Activated CD8-positive, alpha-beta T cell treated with anti-CD3 and anti-CD28 coated beads for 36 hours (primary cell): ENCODE data around the gene SULT1C4. TPM values are rescaled to one million over a fixed set of nuclear protein-coding genes. Genes with fewer than 3 reads are reported as not detected.

Source experiments
- ATAC-seq: fragments of 200-7000 bp; cut with Tn5 transposase; one replicate; pipeline ENCODE4 v1.10.0; 2021; ENCODE audit warnings: mild to moderate bottlenecking, moderate library complexity
- CTCF ChIA-PET: fragments of 350-600 bp; sonication (Branson Sonifier 250); formaldehyde crosslinking; loops from one replicate; lab custom pipeline; 2021; ENCODE audit warnings: antibody characterized with exemption; lab: Charles Lee
- POLR2A ChIA-PET: fragments of 350-600 bp; sonication (Branson Sonifier 250); formaldehyde crosslinking; loops from one replicate; lab custom pipeline; 2021; ENCODE audit warnings: antibody characterized with exemption; lab: Charles Lee
- DNase-seq: peaks from one replicate; pipeline ENCODE4 v3.0.0-alpha.2; 2020
- H3K27ac Mint-ChIP-seq: one replicate; pipeline ENCODE4 v1.8.0; 2021; ENCODE audit warnings: mild to moderate bottlenecking, mixed read lengths
- H3K27me3 Mint-ChIP-seq: one replicate; pipeline ENCODE4 v1.8.0; 2021; ENCODE audit warnings: mixed read lengths
- H3K36me3 Mint-ChIP-seq: one replicate; pipeline ENCODE4 v1.8.0; 2021; ENCODE audit warnings: low read depth, mixed read lengths
- H3K4me1 Mint-ChIP-seq: one replicate; pipeline ENCODE4 v1.8.0; 2021; ENCODE audit warnings: low read depth, mixed read lengths
- H3K4me3 Mint-ChIP-seq: one replicate; pipeline ENCODE4 v1.8.0; 2021; ENCODE audit warnings: mild to moderate bottlenecking, moderate library complexity, mixed read lengths
- H3K9me3 Mint-ChIP-seq: one replicate; pipeline ENCODE4 v1.8.0; 2021; ENCODE audit warnings: mixed read lengths
- CTCF ChIP-seq: fragments of 200-600 bp; IDR thresholded peaks from one replicate; pipeline ENCODE4 v1.8.0; 2022; ENCODE audit warnings: antibody characterized with exemption, mild to moderate bottlenecking
- intact Hi-C: fragments of 100-400 bp; cut with micrococcal nuclease; formaldehyde crosslinking; loops from one replicate; pipeline ENCODE4 v1.10.0; 2022
- total RNA-seq, 2 experiments: library from RNA; stranded (reverse); gene quantifications; one replicate each; pipeline ENCODE4 v1.2.3, GENCODE V29; 2021

Gene SULT1C4
- total RNA-seq, 2 experiments from 2014 or later: not detected

- peaks cover 24% of the 10 kb centered on the region for H3K9me3 Mint-ChIP-seq
- H3K27me3 Mint-ChIP-seq: no peaks in the 10 kb centered on the region
- DNase-seq: no peak
- H3K36me3 Mint-ChIP-seq: peaks cover 1% of the 10 kb centered on the region
- no peaks in the 10 kb centered on the region for H3K4me1 Mint-ChIP-seq
- ATAC-seq: no peak
- no peak overlapping the region for H3K4me3 Mint-ChIP-seq
- intact Hi-C loops: no loop called here
- no peak for TF ChIP-seq CTCF
- no peak overlapping the region for H3K27ac Mint-ChIP-seq
- ChIA-PET CTCF (no interaction called here), POLR2A (no interaction called here)
Measured at GRCh38 chr2:108399479-108399878, 21.7 kb downstream of the SULT1C4 start.

GRCh38 chr2:108401800-108402199 lies 24.0 kb downstream of the SULT1C4 start:
- intact Hi-C loops: no loop called here
- H3K4me3 Mint-ChIP-seq: no peak overlapping the region
- no peaks in the 10 kb centered on the region for H3K4me1 Mint-ChIP-seq
- ATAC-seq (no peak), DNase-seq (no peak)
- no peak for TF ChIP-seq CTCF
- H3K9me3 Mint-ChIP-seq: peaks cover 38% of the 10 kb centered on the region
- H3K27ac Mint-ChIP-seq: no peak overlapping the region
- peaks cover 2% of the 10 kb centered on the region for H3K27me3 Mint-ChIP-seq
- peaks cover 3% of the 10 kb centered on the region for H3K36me3 Mint-ChIP-seq
- ChIA-PET POLR2A (no interaction called here), CTCF (no interaction called here)

GRCh38 chr2:108403494-108403893 lies 25.7 kb downstream of the SULT1C4 start:
- TF ChIP-seq CTCF: no peak
- no peaks in the 10 kb centered on the region for H3K4me1 Mint-ChIP-seq
- H3K27ac Mint-ChIP-seq: no peak overlapping the region
- H3K36me3 Mint-ChIP-seq: peaks cover 3% of the 10 kb centered on the region
- DNase-seq (no peak), ATAC-seq (no peak)
- peaks cover 2% of the 10 kb centered on the region for H3K27me3 Mint-ChIP-seq
- no peak overlapping the region for H3K4me3 Mint-ChIP-seq
- intact Hi-C loops: no loop called here
- H3K9me3 Mint-ChIP-seq: peaks cover 34% of the 10 kb centered on the region
- POLR2A ChIA-PET: no interaction called here
- CTCF ChIA-PET: interaction anchor here (0.9 kb wide), 1 partner anchor 181 kb away, joined by 3 read pairs; no protein-coding TSS in a partner anchor

- Mint-ChIP-seq H3K27me3 (peaks cover 2% of the 10 kb centered on the region), H3K4me1 (no peaks in the 10 kb centered on the region), H3K4me3 (no peak overlapping the region), H3K9me3 (peaks cover 23% of the 10 kb centered on the region), H3K27ac (no peak overlapping the region), H3K36me3 (peaks cover 2% of the 10 kb centered on the region)
- no peak for ATAC-seq
- no peak for TF ChIP-seq CTCF
- ChIA-PET POLR2A (no interaction called here), CTCF (interaction anchor here (1.0 kb wide), 1 partner anchor 179 kb away, joined by 3 read pairs; no protein-coding TSS in a partner anchor)
- no peak for DNase-seq
- intact Hi-C loops: no loop called here
Measured at GRCh38 chr2:108404784-108405397, 27.1 kb downstream of the SULT1C4 start.

GRCh38 chr2:108407864-108408729 lies 30.3 kb downstream of the SULT1C4 start:
- Mint-ChIP-seq H3K27ac (no peak overlapping the region), H3K27me3 (peaks cover 2% of the 10 kb centered on the region), H3K36me3 (peaks cover 2% of the 10 kb centered on the region), H3K9me3 (peaks cover 16% of the 10 kb centered on the region), H3K4me3 (no peak overlapping the region), H3K4me1 (no peaks in the 10 kb centered on the region)
- CTCF ChIA-PET: no interaction called here
- intact Hi-C loops: no loop called here
- no peak for TF ChIP-seq CTCF
- ATAC-seq: no peak
- no peak for DNase-seq
- POLR2A ChIA-PET: no interaction called here
